ENCODE results near the gene CALHM6. TPM values are rescaled to one million over a fixed set of nuclear protein-coding genes. Genes with fewer than 3 reads are reported as not detected.

Gene CALHM6
- total RNA-seq, 1 donor from 2014 or later: 0.99 TPM

GRCh38 chr6:116456927-116457326 is 4.2 kb upstream of the CALHM6 start:
- H3K36me3 Mint-ChIP-seq: no peaks in the 10 kb centered on the region
- no peak for TF ChIP-seq CTCF (conservative IDR thresholded peaks at IDR 0.05)
- no peak overlapping the region for H3K4me3 Mint-ChIP-seq

GRCh38 chr6:116458264-116458663 is 2.9 kb upstream of the CALHM6 start:
- Mint-ChIP-seq H3K4me3 (no peak overlapping the region), H3K27ac (no peak overlapping the region), H3K27me3 (peaks cover 38% of the 10 kb centered on the region), H3K36me3 (no peaks in the 10 kb centered on the region), H3K9me3 (peaks cover 8% of the 10 kb centered on the region), H3K4me1 (ENCODE audit: unreplicated experiment) (peaks cover 4% of the 10 kb centered on the region)
- TF ChIP-seq CTCF (conservative IDR thresholded peaks at IDR 0.05): no peak
- DNase-seq (ENCODE audit: extremely low spot score, unreplicated experiment): no peak

More at GRCh38 chr6:116456927-116457326, 4.2 kb upstream of the CALHM6 start:
- Mint-ChIP-seq H3K27ac (no peak overlapping the region), H3K27me3 (peaks cover 29% of the 10 kb centered on the region), H3K9me3 (peaks cover 8% of the 10 kb centered on the region), H3K4me1 (ENCODE audit: unreplicated experiment) (no peaks in the 10 kb centered on the region)
- DNase-seq (ENCODE audit: extremely low spot score, unreplicated experiment): no peak

GRCh38 chr6:116459927-116460326 is 1.2 kb upstream of the CALHM6 start:
- Mint-ChIP-seq H3K27ac (no peak overlapping the region), H3K4me1 (ENCODE audit: unreplicated experiment) (peaks cover 4% of the 10 kb centered on the region), H3K27me3 (peaks cover 49% of the 10 kb centered on the region), H3K9me3 (peaks cover 8% of the 10 kb centered on the region), H3K36me3 (no peaks in the 10 kb centered on the region), H3K4me3 (peak overlapping the region; percentile 6)
- no peak for TF ChIP-seq CTCF (conservative IDR thresholded peaks at IDR 0.05)
- DNase-seq (ENCODE audit: extremely low spot score, unreplicated experiment): no peak

GRCh38 chr6:116461932-116462885 is 1.0 kb downstream of the CALHM6 start:
- DNase-seq (ENCODE audit: extremely low spot score, unreplicated experiment): peak; percentile 73
- Mint-ChIP-seq H3K27me3 (peaks cover 54% of the 10 kb centered on the region), H3K9me3 (peaks cover 8% of the 10 kb centered on the region), H3K36me3 (no peaks in the 10 kb centered on the region), H3K27ac (no peak overlapping the region), H3K4me3 (peak overlapping the region; percentile 77), H3K4me1 (ENCODE audit: unreplicated experiment) (peaks cover 12% of the 10 kb centered on the region)
- no peak for TF ChIP-seq CTCF (conservative IDR thresholded peaks at IDR 0.05)

- no peak overlapping the region for H3K4me3 Mint-ChIP-seq
- TF ChIP-seq CTCF (conservative IDR thresholded peaks at IDR 0.05): no peak
- no peak overlapping the region for H3K27ac Mint-ChIP-seq
- DNase-seq (ENCODE audit: extremely low spot score, unreplicated experiment): no peak
- H3K27me3 Mint-ChIP-seq: peaks cover 54% of the 10 kb centered on the region
- peaks cover 8% of the 10 kb centered on the region for H3K9me3 Mint-ChIP-seq
- no peaks in the 10 kb centered on the region for H3K36me3 Mint-ChIP-seq
- H3K4me1 Mint-ChIP-seq (ENCODE audit: unreplicated experiment): peaks cover 13% of the 10 kb centered on the region
These were observed 2.1 kb downstream of the CALHM6 start for GRCh38 chr6:116463301-116463700.

Data from type B pancreatic cell (in vitro differentiated cells).